ENCODE measurements around the gene MAPK10.

DNA sequence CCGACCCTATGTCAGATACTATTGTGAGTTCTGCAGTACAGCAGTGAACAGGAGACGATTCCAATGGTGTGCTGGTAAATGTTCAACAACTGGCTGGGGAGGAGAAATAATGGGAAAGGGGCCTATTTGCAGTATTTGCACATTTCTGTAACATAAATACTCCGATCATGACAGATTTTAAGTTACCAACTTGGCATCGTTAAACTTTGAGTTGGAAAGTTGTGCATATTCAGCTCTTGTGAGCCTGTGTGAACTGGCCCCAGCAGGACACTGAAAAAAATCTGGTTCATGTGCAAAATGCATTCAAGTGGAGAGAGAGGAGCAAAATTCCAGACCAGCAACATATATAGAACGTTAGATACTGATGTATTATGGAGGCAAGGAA lies 175.0 kb downstream of the MAPK10 start:
- TF ChIP-seq CTCF (IDR thresholded peaks at IDR 0.05 in 2 of 3, conservative IDR thresholded peaks at IDR 0.05 in 1 of 3; ENCODE audit: control insufficient read depth in 2 of 3, extremely low read depth in 1 of 3, insufficient read depth in 1 of 3, low read depth in 3 of 3, low read length in 3 of 3) (no peak), EZH2 (IDR thresholded peaks at IDR 0.05; ENCODE audit: borderline replicate concordance, control insufficient read depth, low read depth, low read length) (no peak), FOS (IDR thresholded peaks at IDR 0.05; ENCODE audit: borderline replicate concordance, extremely low read depth, insufficient read length) (no peak), MTA3 (IDR thresholded peaks at IDR 0.05; ENCODE audit: borderline replicate concordance, low read length) (no peak), POLR2A (IDR thresholded peaks at IDR 0.05; ENCODE audit: low read depth, low read length) (no peak), SMARCA5 (IDR thresholded peaks at IDR 0.05) (no peak), IRF4 (IDR thresholded peaks at IDR 0.05; ENCODE audit: low read depth, low read length) (no peak), SMC3 (IDR thresholded peaks at IDR 0.05; ENCODE audit: borderline replicate concordance, low read length) (no peak), CREM (IDR thresholded peaks at IDR 0.05; ENCODE audit: low read depth) (no peak), MEF2A (IDR thresholded peaks at IDR 0.05; ENCODE audit: insufficient read depth, low read depth, low read length) (no peak)

Data from GM12878 (cell line).